HepG2 (cell line): Measurements from ENCODE around the gene DNPH1. TPM values are rescaled to one million over a fixed set of nuclear protein-coding genes. Genes with fewer than 3 reads are reported as not detected.

Experiments used
- AKAP8 ChIP-seq: sonication (generic); formaldehyde crosslinking; IDR thresholded peaks from 2 replicates; pipeline ENCODE4 v1.5.1; 2020; ENCODE audit warnings: mild to moderate bottlenecking, missing genetic modification reagents
- ATF5 ChIP-seq: sonication (generic); formaldehyde crosslinking; IDR thresholded peaks from 2 replicates; pipeline ENCODE4 v1.4.0; 2020; ENCODE audit warnings: mild to moderate bottlenecking, low read depth, missing genetic modification reagents
- CENPBD1 ChIP-seq: sonication (generic); formaldehyde crosslinking; IDR thresholded peaks from 2 replicates; pipeline ENCODE4 v1.8.0; 2022; ENCODE audit warnings: missing genetic modification reagents, low read depth, mild to moderate bottlenecking, borderline replicate concordance
- IKZF4 ChIP-seq: sonication (generic); formaldehyde crosslinking; IDR thresholded peaks from 2 replicates; pipeline ENCODE4 v1.5.1; 2020; ENCODE audit warnings: borderline replicate concordance, mild to moderate bottlenecking, low read depth, missing genetic modification reagents; ENCODE audit errors: not compliant biosample characterization
- JUN ChIP-seq: sonication (generic); formaldehyde crosslinking; IDR thresholded peaks from 2 replicates; pipeline ENCODE4 v1.4.0; 2020; ENCODE audit warnings: mild to moderate bottlenecking, missing genetic modification reagents
- MTF1 ChIP-seq: sonication (generic); formaldehyde crosslinking; IDR thresholded peaks from 2 replicates; pipeline ENCODE4 v1.5.0; 2020; ENCODE audit warnings: missing genetic modification reagents
- NFAT5 ChIP-seq: sonication (generic); formaldehyde crosslinking; IDR thresholded peaks from 2 replicates; pipeline ENCODE4 v1.4.0; 2020; ENCODE audit warnings: missing genetic modification reagents
- NFIB ChIP-seq: sonication (generic); formaldehyde crosslinking; IDR thresholded peaks from 2 replicates; pipeline ENCODE4 v1.9.0; 2021; ENCODE audit warnings: missing genetic modification reagents, mild to moderate bottlenecking, borderline replicate concordance
- NFYC ChIP-seq: IDR thresholded peaks from 2 replicates; pipeline ENCODE4 v1.6.1; 2016; ENCODE audit warnings: missing genetic modification reagents, missing compliant biosample characterization
- PRPF4 ChIP-seq: fragments of 200-400 bp; formaldehyde crosslinking; IDR thresholded peaks from 2 replicates; pipeline ENCODE4 v1.6.1; 2016; ENCODE audit warnings: low read length, low read depth; ENCODE audit not compliant: poor library complexity, severe bottlenecking
- SCMH1 ChIP-seq: sonication (generic); formaldehyde crosslinking; IDR thresholded peaks from 2 replicates; pipeline ENCODE4 v1.9.0; 2021; ENCODE audit warnings: missing genetic modification reagents, mild to moderate bottlenecking, borderline replicate concordance
- SETDB1 ChIP-seq: sonication (generic); formaldehyde crosslinking; IDR thresholded peaks from 2 replicates; pipeline ENCODE4 v1.5.1; 2020; ENCODE audit warnings: missing genetic modification reagents, mild to moderate bottlenecking, borderline replicate concordance
- SP5 ChIP-seq: IDR thresholded peaks from 2 replicates; pipeline ENCODE4 v1.6.1; 2016; ENCODE audit warnings: low read depth, borderline replicate concordance
- TCF7 ChIP-seq: sonication (generic); IDR thresholded peaks from 2 replicates; pipeline ENCODE4 v1.6.1; 2016; ENCODE audit warnings: antibody characterized with exemption, low read depth
- ZBTB38 ChIP-seq: sonication (generic); formaldehyde crosslinking; IDR thresholded peaks from 2 replicates; pipeline ENCODE4 v1.5.1; 2020; ENCODE audit warnings: mild to moderate bottlenecking, missing genetic modification reagents
- ZFP1 ChIP-seq: IDR thresholded peaks from 2 replicates; pipeline ENCODE4 v1.6.1; 2016
- ZNF10 ChIP-seq: sonication (generic); formaldehyde crosslinking; IDR thresholded peaks from 2 replicates; pipeline ENCODE4 v1.4.0; 2020; ENCODE audit warnings: mild to moderate bottlenecking, low read depth, missing genetic modification reagents, borderline replicate concordance
- ZNF18 ChIP-seq: sonication (generic); formaldehyde crosslinking; IDR thresholded peaks from 2 replicates; pipeline ENCODE4 v1.8.0; 2022; ENCODE audit warnings: mild to moderate bottlenecking, missing genetic modification reagents; ENCODE audit not compliant: insufficient replicate concordance
- ZNF660 ChIP-seq: sonication (generic); formaldehyde crosslinking; IDR thresholded peaks from 2 replicates; pipeline ENCODE4 v1.5.1; 2020; ENCODE audit warnings: mild to moderate bottlenecking, low read depth, missing genetic modification reagents, borderline replicate concordance
- ZNF713 ChIP-seq: sonication (generic); formaldehyde crosslinking; IDR thresholded peaks from 2 replicates; pipeline ENCODE4 v1.4.0; 2020; ENCODE audit warnings: mild to moderate bottlenecking, missing genetic modification reagents
- ZNF816 ChIP-seq: sonication (generic); formaldehyde crosslinking; IDR thresholded peaks from 2 replicates; pipeline ENCODE4 v1.8.0; 2022; ENCODE audit warnings: missing genetic modification reagents, mild to moderate bottlenecking, borderline replicate concordance
- polyA plus RNA-seq, 8 experiments: library from polyadenylated mRNA; depleted of rRNA in 3 of 8; stranded (reverse) in 7 of 8; unstranded in 1 of 8; fragments of >200 nt; fragmentation: Illumina TruSeq in 4 of 8; extraction: Trizol in 4 of 8; gene quantifications; 2 replicates each; pipeline versions ENCODE4 v1.2.1 to v1.2.3, GENCODE V29; 2011 to 2016; ENCODE audit warnings: low read depth in 4 of 8, missing spikeins in 1 of 8, mixed read lengths in 1 of 8; ENCODE audit not compliant: insufficient read depth in 1 of 8
- total RNA-seq, 5 experiments: library from RNA; depleted of rRNA; stranded (reverse); fragments of >200 nt; fragmentation: Illumina TruSeq; extraction: Trizol; gene quantifications; 2 replicates each; pipeline ENCODE4 v1.2.3, GENCODE V29; 2016; ENCODE audit warnings: low read depth in 1 of 5

DNPH1 gene
- total and polyA plus RNA-seq, 2 of the 13 experiments (the other 11 are each of a cell fraction or from before 2014, with no cell fraction given), result 56.5 to 75.1 TPM

- TF ChIP-seq ZNF18 (CRISPR knock-in tag) (no peak), IKZF4 (peak; percentile 78), SP5 (CRISPR knock-in tag) (no peak; the same call in 1 of the 2 replicates), ZNF10 (CRISPR knock-in tag) (no peak), NFYC (CRISPR knock-in tag) (no peak; the same call in 1 of the 2 replicates), SCMH1 (no peak), ZBTB38 (CRISPR knock-in tag) (peak; percentile 93), TCF7 (no peak), ZNF816 (CRISPR knock-in tag) (0 out of 2 replicates have a peak, but pooled peaks have one; percentile 13), ZNF713 (CRISPR knock-in tag) (no peak; the same call in 1 of the 2 replicates), JUN (CRISPR knock-in tag) (no peak), NFIB (CRISPR knock-in tag) (no peak), NFAT5 (CRISPR knock-in tag) (no peak), SETDB1 (CRISPR knock-in tag) (no peak), AKAP8 (peak; percentile 92), MTF1 (CRISPR knock-in tag) (no peak), PRPF4 (no peak), CENPBD1 (CRISPR knock-in tag) (no peak), ZNF660 (CRISPR knock-in tag) (no peak), ZFP1 (no peak; the same call in 1 of the 2 replicates), ATF5 (no peak)
Observed at GRCh38 chr6:43247114-43247999, 18.1 kb upstream of the DNPH1 start (continued).
